Neural cell (in vitro differentiated cells): ENCODE measurements around the gene STIL. TPM values are rescaled to one million over a fixed set of nuclear protein-coding genes. Genes with fewer than 3 reads are reported as not detected.

Source experiments
- H2AFZ ChIP-seq: fragments of 200-600, 300-800 bp; sonication (generic), shearing (Covaris generic); 2 replicates; pipeline ENCODE4 v1.6.0; 2014; ENCODE audit warnings: low read depth, mild to moderate bottlenecking, antibody characterized with exemption, low read length, moderate library complexity
- H3F3A ChIP-seq: fragments of 200-600 bp; shearing (Covaris generic); 2 replicates; pipeline ENCODE4 v1.6.1; 2016; ENCODE audit warnings: mild to moderate bottlenecking, moderate library complexity, mixed read lengths, antibody characterized with exemption, low read length; ENCODE audit not compliant: insufficient read depth, poor library complexity, severe bottlenecking
- H3K27ac ChIP-seq: fragments of 200-600, 300-800 bp; sonication (generic), shearing (Covaris generic); 2 replicates; pipeline ENCODE4 v1.5.1; 2014; ENCODE audit warnings: mild to moderate bottlenecking, low read length, moderate library complexity
- H3K27me3 ChIP-seq: fragments of 300-800, 200-600 bp; sonication (generic), shearing (Covaris generic); 2 replicates; pipeline ENCODE4 v1.6.0; 2014; ENCODE audit warnings: mild to moderate bottlenecking, low read depth, low read length, moderate library complexity; ENCODE audit not compliant: insufficient read depth
- H3K36me3 ChIP-seq: fragments of 300-800, 200-600 bp; sonication (generic), shearing (Covaris generic); 2 replicates; pipeline ENCODE4 v1.5.1; 2014; ENCODE audit warnings: mild to moderate bottlenecking, antibody characterized with exemption, low read length, moderate library complexity; ENCODE audit not compliant: insufficient read depth
- H3K4me2 ChIP-seq: fragments of 300-800, 200-600 bp; sonication (generic), shearing (Covaris generic); 2 replicates; pipeline ENCODE4 v1.6.0; 2014; ENCODE audit warnings: mild to moderate bottlenecking, low read length
- H3K4me3 ChIP-seq: fragments of 300-800, 200-600 bp; sonication (generic), shearing (Covaris generic); 2 replicates; pipeline ENCODE4 v1.5.1; 2014; ENCODE audit warnings: mild to moderate bottlenecking, low read length, moderate library complexity
- H3K79me2 ChIP-seq: fragments of 200-600 bp; shearing (Covaris generic); replicated peaks from 2 replicates; pipeline ENCODE4 v1.6.0; 2014; ENCODE audit warnings: mild to moderate bottlenecking, low read length, moderate library complexity; ENCODE audit not compliant: insufficient read depth
- H3K9ac ChIP-seq: fragments of 300-800, 200-600 bp; sonication (generic), shearing (Covaris generic); 2 replicates; pipeline ENCODE4 v1.6.1; 2016; ENCODE audit warnings: mild to moderate bottlenecking, low read length, mixed read lengths
- H3K9me2 ChIP-seq: fragments of 200-600 bp; shearing (Covaris generic); 2 replicates; pipeline ENCODE4 v1.6.1; 2016; ENCODE audit warnings: mild to moderate bottlenecking, low read length, mixed read lengths; ENCODE audit not compliant: insufficient read depth
- H3K9me3 ChIP-seq: fragments of 200-600, 300-800 bp; sonication (generic), shearing (Covaris generic); 2 replicates; pipeline ENCODE4 v1.6.1; 2016; ENCODE audit warnings: mild to moderate bottlenecking, mixed run types, low read length, moderate library complexity, mixed read lengths
- H4K20me1 ChIP-seq: fragments of 200-600 bp; shearing (Covaris generic); 2 replicates; pipeline ENCODE4 v1.6.1; 2016; ENCODE audit warnings: mild to moderate bottlenecking, mixed run types; ENCODE audit not compliant: insufficient read depth
- CTCF ChIP-seq: fragments of 450-650 bp; IDR thresholded peaks from 2 replicates; pipeline ENCODE4 v1.5.1; 2014; ENCODE audit warnings: antibody characterized with exemption, mild to moderate bottlenecking, moderate library complexity; ENCODE audit not compliant: poor library complexity, severe bottlenecking
- EP300 ChIP-seq: fragments of 450-650 bp; conservative IDR thresholded peaks from 2 replicates; pipeline ENCODE4 v1.6.1; 2014; ENCODE audit warnings: antibody characterized with exemption, mild to moderate bottlenecking, moderate library complexity; ENCODE audit not compliant: poor library complexity, severe bottlenecking
- EZH2 ChIP-seq: fragments of 200-600, 300-800 bp; shearing (Covaris generic), sonication (generic); IDR thresholded peaks from 2 replicates; pipeline ENCODE4 v1.6.1; 2014; ENCODE audit warnings: antibody characterized with exemption, low read length, borderline replicate concordance, mild to moderate bottlenecking; ENCODE audit not compliant: insufficient read depth, poor library complexity, severe bottlenecking
- MXI1 ChIP-seq: fragments of 450-650 bp; conservative IDR thresholded peaks from 2 replicates; pipeline ENCODE4 v1.6.1; 2014; ENCODE audit warnings: antibody characterized with exemption, mild to moderate bottlenecking; ENCODE audit not compliant: poor library complexity, severe bottlenecking
- POLR2AphosphoS5 ChIP-seq: IDR thresholded peaks from 2 replicates; pipeline ENCODE4 v1.6.1; 2012
- RAD21 ChIP-seq: fragments of 450-650 bp; conservative IDR thresholded peaks from 2 replicates; pipeline ENCODE4 v1.6.1; 2014; ENCODE audit warnings: antibody characterized with exemption, mild to moderate bottlenecking, moderate library complexity
- REST ChIP-seq: IDR thresholded peaks from 2 replicates; pipeline ENCODE4 v1.6.1; 2012; ENCODE audit warnings: borderline replicate concordance
- SMC3 ChIP-seq: fragments of 450-650 bp; conservative IDR thresholded peaks from 2 replicates; pipeline ENCODE4 v1.6.1; 2014; ENCODE audit warnings: antibody characterized with exemption, mild to moderate bottlenecking, moderate library complexity; ENCODE audit not compliant: poor library complexity
- TAF1 ChIP-seq: IDR thresholded peaks from 2 replicates; pipeline ENCODE4 v1.6.1; 2012; ENCODE audit warnings: low read depth
- polyA plus RNA-seq: library from polyadenylated mRNA; depleted of rRNA; stranded (reverse); fragments of >200 nt; gene quantifications from 2 replicates; pipeline ENCODE4 v1.2.3, GENCODE V29; 2014

STIL gene
- polyA plus RNA-seq, 1 donor from 2014 or later = 0.53 TPM

GRCh38 chr1:47361380-47361779, 47.4 kb upstream of the STIL start:
- Histone ChIP-seq H3K27me3 (no peaks in the 10 kb centered on the region), H3K27ac (no peak overlapping the region), H4K20me1 (no peaks in the 10 kb centered on the region), H3K36me3 (no peaks in the 10 kb centered on the region), H3K9me3 (no peaks in the 10 kb centered on the region), H3K4me2 (no peak overlapping the region), H3K9me2 (no peaks in the 10 kb centered on the region), H3K4me3 (no peak overlapping the region), H3F3A (no peaks in the 10 kb centered on the region), H3K9ac (no peak overlapping the region), H2AFZ (no peak overlapping the region), H3K79me2 (peaks cover 4% of the 10 kb centered on the region)
- TF ChIP-seq TAF1 = no peak
- TF ChIP-seq MXI1 = no peak
- TF ChIP-seq EZH2 = no peak
- TF ChIP-seq REST = no peak
- no peak for TF ChIP-seq SMC3
- no peak for TF ChIP-seq CTCF
- no peak for TF ChIP-seq POLR2AphosphoS5
- no peak for TF ChIP-seq RAD21
- no peak for TF ChIP-seq EP300

GRCh38 chr1:47351305-47351704, 37.4 kb upstream of the STIL start:
- no peaks in the 10 kb centered on the region for H3K36me3 ChIP-seq
- H3K27me3 ChIP-seq = no peaks in the 10 kb centered on the region
- H4K20me1 ChIP-seq = no peaks in the 10 kb centered on the region
- peaks cover 5% of the 10 kb centered on the region for H3K79me2 ChIP-seq
- no peaks in the 10 kb centered on the region for H3F3A ChIP-seq
- no peaks in the 10 kb centered on the region for H3K9me3 ChIP-seq
- H2AFZ ChIP-seq = no peak overlapping the region
- no peak overlapping the region for H3K4me2 ChIP-seq
- H3K4me3 ChIP-seq = no peak overlapping the region
- no peaks in the 10 kb centered on the region for H3K9me2 ChIP-seq
- H3K27ac ChIP-seq = no peak overlapping the region
- no peak overlapping the region for H3K9ac ChIP-seq
- TF ChIP-seq EZH2 = no peak
- TF ChIP-seq POLR2AphosphoS5 = no peak
- no peak for TF ChIP-seq SMC3

- Histone ChIP-seq H2AFZ (no peak overlapping the region), H3F3A (no peaks in the 10 kb centered on the region), H3K27ac (no peak overlapping the region), H3K4me2 (no peak overlapping the region), H3K4me3 (no peak overlapping the region), H3K36me3 (no peaks in the 10 kb centered on the region), H4K20me1 (no peaks in the 10 kb centered on the region), H3K79me2 (no peaks in the 10 kb centered on the region), H3K9me2 (no peaks in the 10 kb centered on the region), H3K9me3 (no peaks in the 10 kb centered on the region), H3K9ac (no peak overlapping the region), H3K27me3 (no peaks in the 10 kb centered on the region)
- no peak for TF ChIP-seq TAF1
- TF ChIP-seq CTCF = no peak
- TF ChIP-seq POLR2AphosphoS5 = no peak
- no peak for TF ChIP-seq RAD21
- no peak for TF ChIP-seq EZH2
Observed at GRCh38 chr1:47348246-47348645, 34.3 kb upstream of the STIL start.
